Lower leg skin (tissue), 3 donors: ENCODE data around the gene IGSF5.

Experiments
- POLR2A ChIP-seq, 2 donors: fragments of 450-650 bp; IDR thresholded peaks; one replicate each; pipeline ENCODE4 v1.6.1; 2016 to 2017; ENCODE audit warnings: antibody characterized with exemption in 2 of 2, mild to moderate bottlenecking in 1 of 2, moderate library complexity in 1 of 2
- TF ChIP-seq, protein P1 (sequence below), 3 donors: fragments of 450-650 bp; IDR thresholded peaks; one replicate each; pipeline ENCODE4 v1.5.1; 2016; ENCODE audit warnings: antibody characterized with exemption in 3 of 3, mild to moderate bottlenecking in 3 of 3, moderate library complexity in 2 of 3

DNA sequence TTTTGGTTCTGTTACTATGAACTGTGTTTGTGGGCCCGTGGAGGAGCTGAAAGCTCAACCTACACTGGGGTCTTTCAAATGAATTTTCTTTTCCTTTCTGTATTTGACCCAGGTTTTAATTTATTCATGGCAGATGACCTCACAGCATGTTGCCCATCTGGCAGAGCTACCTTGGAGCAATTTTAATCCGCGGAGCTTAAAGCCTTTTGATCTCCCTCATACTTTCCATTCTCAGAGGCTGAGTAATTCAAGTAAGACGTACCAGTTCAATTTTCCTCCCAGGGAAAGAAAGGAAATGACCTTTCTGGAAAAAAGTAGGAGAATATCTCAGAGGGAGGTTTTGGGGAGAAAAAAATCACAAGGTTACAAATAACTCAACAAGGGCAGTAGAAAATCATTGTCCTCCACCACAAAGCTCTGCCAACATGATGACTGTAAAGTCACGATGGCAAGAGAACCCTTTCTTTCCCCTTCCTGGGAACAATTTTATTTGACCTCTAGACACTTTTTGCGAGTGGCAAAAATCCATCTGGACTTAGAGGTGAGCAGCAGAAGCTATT lies 100.7 kb downstream of the IGSF5 start:
- TF ChIP-seq, protein P1, sequence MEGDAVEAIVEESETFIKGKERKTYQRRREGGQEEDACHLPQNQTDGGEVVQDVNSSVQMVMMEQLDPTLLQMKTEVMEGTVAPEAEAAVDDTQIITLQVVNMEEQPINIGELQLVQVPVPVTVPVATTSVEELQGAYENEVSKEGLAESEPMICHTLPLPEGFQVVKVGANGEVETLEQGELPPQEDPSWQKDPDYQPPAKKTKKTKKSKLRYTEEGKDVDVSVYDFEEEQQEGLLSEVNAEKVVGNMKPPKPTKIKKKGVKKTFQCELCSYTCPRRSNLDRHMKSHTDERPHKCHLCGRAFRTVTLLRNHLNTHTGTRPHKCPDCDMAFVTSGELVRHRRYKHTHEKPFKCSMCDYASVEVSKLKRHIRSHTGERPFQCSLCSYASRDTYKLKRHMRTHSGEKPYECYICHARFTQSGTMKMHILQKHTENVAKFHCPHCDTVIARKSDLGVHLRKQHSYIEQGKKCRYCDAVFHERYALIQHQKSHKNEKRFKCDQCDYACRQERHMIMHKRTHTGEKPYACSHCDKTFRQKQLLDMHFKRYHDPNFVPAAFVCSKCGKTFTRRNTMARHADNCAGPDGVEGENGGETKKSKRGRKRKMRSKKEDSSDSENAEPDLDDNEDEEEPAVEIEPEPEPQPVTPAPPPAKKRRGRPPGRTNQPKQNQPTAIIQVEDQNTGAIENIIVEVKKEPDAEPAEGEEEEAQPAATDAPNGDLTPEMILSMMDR (IDR thresholded peaks at IDR 0.05) = no peak
- TF ChIP-seq POLR2A (IDR thresholded peaks at IDR 0.05) = no peak
